Measurements from ENCODE around the gene RAB26. TPM values are rescaled to one million over a fixed set of nuclear protein-coding genes. Genes with fewer than 3 reads are reported as not detected.

RAB26 gene
- total and polyA plus RNA-seq, 2 of the 13 experiments (the other 11 are each of a cell fraction or from before 2014, with no cell fraction given), result 0.86 to 3.6 TPM

DNA sequence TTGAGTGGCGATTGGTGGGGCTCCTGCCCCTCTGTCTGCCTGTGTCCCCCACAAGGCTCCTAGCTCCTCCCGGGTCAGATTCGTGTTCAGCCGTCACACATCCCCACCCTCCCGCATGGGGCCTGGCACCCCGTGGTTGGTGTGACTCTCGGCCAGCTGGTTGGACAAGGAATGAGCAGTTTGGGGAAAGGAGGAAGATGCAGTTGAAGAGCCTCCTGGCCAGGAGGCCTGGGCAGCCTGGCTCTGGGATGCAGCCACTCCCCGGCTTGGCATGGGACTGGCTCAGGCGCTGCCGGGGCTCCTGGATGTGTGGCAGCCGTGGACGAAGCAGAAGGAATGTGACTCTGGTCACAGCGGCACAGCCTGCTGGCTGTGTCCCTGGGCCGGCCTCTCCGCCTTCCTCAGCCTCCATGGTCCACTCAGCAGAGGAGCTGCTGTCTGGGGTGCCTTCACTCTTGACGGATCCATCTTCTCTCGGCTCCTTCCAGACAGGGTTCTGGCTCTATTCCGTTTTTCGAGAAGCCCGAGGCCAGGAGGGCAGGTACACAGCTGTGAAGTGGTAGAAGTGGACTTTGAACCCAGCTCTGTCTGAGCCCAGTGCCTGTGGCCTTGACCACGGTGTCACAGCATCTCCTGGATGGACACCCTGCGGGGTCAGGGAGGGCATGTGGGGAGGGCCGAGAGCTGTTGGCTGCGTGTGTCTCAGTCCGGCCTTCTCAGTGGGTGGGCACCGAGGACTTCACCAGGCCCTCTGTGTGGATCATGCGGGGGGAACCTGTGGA is 9.2 kb downstream of the RAB26 start (continued):
- TF ChIP-seq HDAC1 (CRISPR knock-in tag; IDR thresholded peaks at IDR 0.05) (peak; percentile 97), ZNF136 (CRISPR knock-in tag; IDR thresholded peaks at IDR 0.05; ENCODE audit: low read depth) (no peak), ZNF670 (CRISPR knock-in tag; IDR thresholded peaks at IDR 0.05; ENCODE audit: borderline replicate concordance) (no peak), PHF20 (CRISPR knock-in tag; IDR thresholded peaks at IDR 0.05) (no peak), FLYWCH1 (CRISPR knock-in tag; IDR thresholded peaks at IDR 0.05) (no peak), SATB2 (CRISPR knock-in tag; IDR thresholded peaks at IDR 0.05) (no peak), ZNF326 (CRISPR knock-in tag; IDR thresholded peaks at IDR 0.05; ENCODE audit: borderline replicate concordance) (no peak), ZNF296 (CRISPR knock-in tag; conservative IDR thresholded peaks at IDR 0.05) (no peak)
- TF ChIP-seq, protein P1, sequence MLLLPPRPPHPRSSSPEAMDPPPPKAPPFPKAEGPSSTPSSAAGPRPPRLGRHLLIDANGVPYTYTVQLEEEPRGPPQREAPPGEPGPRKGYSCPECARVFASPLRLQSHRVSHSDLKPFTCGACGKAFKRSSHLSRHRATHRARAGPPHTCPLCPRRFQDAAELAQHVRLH (CRISPR knock-in tag; IDR thresholded peaks at IDR 0.05; ENCODE audit: borderline replicate concordance, low read depth), result peak; percentile 56; the same call in 1 of the 2 replicates
- TF ChIP-seq, protein P2, sequence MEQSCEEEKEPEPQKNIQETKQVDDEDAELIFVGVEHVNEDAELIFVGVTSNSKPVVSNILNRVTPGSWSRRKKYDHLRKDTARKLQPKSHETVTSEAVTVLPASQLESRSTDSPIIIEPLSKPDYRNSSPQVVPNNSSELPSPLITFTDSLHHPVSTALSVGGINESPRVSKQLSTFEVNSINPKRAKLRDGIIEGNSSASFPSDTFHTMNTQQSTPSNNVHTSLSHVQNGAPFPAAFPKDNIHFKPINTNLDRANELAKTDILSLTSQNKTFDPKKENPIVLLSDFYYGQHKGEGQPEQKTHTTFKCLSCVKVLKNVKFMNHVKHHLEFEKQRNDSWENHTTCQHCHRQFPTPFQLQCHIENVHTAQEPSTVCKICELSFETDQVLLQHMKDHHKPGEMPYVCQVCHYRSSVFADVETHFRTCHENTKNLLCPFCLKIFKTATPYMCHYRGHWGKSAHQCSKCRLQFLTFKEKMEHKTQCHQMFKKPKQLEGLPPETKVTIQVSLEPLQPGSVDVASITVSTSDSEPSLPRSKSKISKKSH (CRISPR knock-in tag; IDR thresholded peaks at IDR 0.05; ENCODE audit: borderline replicate concordance), result no peak
- TF ChIP-seq, protein P3, sequence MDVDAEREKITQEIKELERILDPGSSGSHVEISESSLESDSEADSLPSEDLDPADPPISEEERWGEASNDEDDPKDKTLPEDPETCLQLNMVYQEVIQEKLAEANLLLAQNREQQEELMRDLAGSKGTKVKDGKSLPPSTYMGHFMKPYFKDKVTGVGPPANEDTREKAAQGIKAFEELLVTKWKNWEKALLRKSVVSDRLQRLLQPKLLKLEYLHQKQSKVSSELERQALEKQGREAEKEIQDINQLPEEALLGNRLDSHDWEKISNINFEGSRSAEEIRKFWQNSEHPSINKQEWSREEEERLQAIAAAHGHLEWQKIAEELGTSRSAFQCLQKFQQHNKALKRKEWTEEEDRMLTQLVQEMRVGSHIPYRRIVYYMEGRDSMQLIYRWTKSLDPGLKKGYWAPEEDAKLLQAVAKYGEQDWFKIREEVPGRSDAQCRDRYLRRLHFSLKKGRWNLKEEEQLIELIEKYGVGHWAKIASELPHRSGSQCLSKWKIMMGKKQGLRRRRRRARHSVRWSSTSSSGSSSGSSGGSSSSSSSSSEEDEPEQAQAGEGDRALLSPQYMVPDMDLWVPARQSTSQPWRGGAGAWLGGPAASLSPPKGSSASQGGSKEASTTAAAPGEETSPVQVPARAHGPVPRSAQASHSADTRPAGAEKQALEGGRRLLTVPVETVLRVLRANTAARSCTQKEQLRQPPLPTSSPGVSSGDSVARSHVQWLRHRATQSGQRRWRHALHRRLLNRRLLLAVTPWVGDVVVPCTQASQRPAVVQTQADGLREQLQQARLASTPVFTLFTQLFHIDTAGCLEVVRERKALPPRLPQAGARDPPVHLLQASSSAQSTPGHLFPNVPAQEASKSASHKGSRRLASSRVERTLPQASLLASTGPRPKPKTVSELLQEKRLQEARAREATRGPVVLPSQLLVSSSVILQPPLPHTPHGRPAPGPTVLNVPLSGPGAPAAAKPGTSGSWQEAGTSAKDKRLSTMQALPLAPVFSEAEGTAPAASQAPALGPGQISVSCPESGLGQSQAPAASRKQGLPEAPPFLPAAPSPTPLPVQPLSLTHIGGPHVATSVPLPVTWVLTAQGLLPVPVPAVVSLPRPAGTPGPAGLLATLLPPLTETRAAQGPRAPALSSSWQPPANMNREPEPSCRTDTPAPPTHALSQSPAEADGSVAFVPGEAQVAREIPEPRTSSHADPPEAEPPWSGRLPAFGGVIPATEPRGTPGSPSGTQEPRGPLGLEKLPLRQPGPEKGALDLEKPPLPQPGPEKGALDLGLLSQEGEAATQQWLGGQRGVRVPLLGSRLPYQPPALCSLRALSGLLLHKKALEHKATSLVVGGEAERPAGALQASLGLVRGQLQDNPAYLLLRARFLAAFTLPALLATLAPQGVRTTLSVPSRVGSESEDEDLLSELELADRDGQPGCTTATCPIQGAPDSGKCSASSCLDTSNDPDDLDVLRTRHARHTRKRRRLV (CRISPR knock-in tag; IDR thresholded peaks at IDR 0.05), result no peak
- TF ChIP-seq, protein P4, sequence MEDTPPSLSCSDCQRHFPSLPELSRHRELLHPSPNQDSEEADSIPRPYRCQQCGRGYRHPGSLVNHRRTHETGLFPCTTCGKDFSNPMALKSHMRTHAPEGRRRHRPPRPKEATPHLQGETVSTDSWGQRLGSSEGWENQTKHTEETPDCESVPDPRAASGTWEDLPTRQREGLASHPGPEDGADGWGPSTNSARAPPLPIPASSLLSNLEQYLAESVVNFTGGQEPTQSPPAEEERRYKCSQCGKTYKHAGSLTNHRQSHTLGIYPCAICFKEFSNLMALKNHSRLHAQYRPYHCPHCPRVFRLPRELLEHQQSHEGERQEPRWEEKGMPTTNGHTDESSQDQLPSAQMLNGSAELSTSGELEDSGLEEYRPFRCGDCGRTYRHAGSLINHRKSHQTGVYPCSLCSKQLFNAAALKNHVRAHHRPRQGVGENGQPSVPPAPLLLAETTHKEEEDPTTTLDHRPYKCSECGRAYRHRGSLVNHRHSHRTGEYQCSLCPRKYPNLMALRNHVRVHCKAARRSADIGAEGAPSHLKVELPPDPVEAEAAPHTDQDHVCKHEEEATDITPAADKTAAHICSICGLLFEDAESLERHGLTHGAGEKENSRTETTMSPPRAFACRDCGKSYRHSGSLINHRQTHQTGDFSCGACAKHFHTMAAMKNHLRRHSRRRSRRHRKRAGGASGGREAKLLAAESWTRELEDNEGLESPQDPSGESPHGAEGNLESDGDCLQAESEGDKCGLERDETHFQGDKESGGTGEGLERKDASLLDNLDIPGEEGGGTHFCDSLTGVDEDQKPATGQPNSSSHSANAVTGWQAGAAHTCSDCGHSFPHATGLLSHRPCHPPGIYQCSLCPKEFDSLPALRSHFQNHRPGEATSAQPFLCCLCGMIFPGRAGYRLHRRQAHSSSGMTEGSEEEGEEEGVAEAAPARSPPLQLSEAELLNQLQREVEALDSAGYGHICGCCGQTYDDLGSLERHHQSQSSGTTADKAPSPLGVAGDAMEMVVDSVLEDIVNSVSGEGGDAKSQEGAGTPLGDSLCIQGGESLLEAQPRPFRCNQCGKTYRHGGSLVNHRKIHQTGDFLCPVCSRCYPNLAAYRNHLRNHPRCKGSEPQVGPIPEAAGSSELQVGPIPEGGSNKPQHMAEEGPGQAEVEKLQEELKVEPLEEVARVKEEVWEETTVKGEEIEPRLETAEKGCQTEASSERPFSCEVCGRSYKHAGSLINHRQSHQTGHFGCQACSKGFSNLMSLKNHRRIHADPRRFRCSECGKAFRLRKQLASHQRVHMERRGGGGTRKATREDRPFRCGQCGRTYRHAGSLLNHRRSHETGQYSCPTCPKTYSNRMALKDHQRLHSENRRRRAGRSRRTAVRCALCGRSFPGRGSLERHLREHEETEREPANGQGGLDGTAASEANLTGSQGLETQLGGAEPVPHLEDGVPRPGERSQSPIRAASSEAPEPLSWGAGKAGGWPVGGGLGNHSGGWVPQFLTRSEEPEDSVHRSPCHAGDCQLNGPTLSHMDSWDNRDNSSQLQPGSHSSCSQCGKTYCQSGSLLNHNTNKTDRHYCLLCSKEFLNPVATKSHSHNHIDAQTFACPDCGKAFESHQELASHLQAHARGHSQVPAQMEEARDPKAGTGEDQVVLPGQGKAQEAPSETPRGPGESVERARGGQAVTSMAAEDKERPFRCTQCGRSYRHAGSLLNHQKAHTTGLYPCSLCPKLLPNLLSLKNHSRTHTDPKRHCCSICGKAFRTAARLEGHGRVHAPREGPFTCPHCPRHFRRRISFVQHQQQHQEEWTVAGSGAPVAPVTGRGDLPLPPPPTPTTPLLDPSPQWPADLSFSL (CRISPR knock-in tag; IDR thresholded peaks at IDR 0.05), result no peak
- TF ChIP-seq, protein P5, sequence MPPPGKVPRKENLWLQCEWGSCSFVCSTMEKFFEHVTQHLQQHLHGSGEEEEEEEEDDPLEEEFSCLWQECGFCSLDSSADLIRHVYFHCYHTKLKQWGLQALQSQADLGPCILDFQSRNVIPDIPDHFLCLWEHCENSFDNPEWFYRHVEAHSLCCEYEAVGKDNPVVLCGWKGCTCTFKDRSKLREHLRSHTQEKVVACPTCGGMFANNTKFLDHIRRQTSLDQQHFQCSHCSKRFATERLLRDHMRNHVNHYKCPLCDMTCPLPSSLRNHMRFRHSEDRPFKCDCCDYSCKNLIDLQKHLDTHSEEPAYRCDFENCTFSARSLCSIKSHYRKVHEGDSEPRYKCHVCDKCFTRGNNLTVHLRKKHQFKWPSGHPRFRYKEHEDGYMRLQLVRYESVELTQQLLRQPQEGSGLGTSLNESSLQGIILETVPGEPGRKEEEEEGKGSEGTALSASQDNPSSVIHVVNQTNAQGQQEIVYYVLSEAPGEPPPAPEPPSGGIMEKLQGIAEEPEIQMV (CRISPR knock-in tag; IDR thresholded peaks at IDR 0.05; ENCODE audit: low read depth), result peak; percentile 31; the same call in 1 of the 2 replicates
